T-helper 22 cell (primary cell): ENCODE measurements around the gene TTC16.
"Not testable (repeated sequence)": the region's sequence is repeated elsewhere in the genome, so short reads cannot be mapped to it uniquely, and the experiment has no call there.

ENCODE experiments used
- DNase-seq: peaks from one replicate; pipeline ENCODE4 v3.0.0-alpha.2; 2020; ENCODE audit warnings: low read depth

The TTC16 gene

DNA sequence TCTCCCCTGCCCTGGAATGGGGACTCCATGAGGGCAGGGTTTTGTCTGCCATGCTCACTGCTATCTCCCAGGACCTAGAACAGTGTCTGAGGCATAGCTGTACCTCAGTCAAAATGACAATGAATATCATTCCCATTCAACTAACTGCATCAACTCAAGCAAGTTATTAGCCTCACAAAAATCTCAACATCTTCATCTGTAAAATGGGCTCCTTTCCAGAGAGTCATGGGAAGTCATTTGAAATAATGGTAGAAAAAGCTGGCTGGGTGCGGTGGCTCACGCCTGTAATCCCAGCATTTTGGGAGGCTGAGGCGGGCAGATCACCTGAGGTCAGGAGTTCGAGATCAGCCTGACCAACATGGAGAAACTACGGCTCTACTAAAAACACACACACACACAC, 53.2 kb downstream of the TTC16 start:
- no peak for DNase-seq

DNA sequence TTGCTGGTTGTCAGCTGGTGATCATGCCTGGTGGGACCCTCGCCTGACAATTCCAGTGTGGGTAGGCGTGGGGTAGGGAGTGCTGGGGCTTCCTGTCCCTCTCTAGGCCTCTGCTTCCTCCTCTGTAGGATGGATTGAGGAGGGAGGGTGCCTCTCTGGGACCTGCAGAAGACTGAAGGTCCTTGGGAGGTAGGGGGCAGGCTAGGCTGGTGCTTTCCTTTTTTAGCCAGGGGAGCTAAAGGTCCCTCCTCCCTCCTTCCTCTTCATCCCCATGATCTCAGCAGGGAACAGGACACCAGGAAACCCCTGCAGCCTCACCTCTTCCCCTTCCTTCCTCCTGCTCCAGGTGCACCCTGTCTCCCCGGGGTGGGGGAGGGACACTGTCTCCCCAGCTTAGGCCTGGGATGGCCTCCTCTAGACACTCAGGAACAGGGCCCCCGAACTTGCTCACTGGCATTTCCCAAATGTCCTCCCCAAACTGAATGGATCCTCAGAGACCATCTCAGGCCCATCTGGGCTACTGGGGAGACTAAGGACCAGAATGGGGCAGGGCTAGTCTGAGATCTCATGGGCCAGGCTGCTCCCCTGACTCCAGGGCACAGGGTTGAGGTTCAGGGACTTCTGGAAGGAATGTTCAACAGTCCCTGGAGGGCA, 54.2 kb downstream of the TTC16 start:
- DNase-seq = no peak

DNA sequence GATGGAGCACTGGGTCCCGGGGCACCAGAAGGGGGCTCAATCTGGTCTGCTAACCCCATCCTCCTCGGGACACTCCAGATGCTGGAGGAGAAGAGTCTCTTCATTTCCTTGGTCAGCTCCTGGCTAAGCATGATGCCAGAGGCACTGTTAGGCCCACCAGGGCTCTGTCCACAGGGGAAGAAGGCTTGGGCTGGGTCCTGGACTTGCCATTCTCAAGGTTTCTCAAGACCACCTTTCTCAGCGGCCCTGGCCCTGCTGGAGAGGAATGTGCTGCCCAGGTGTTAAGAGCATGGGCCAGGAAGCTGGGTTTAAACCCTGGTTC, 54.7 kb downstream of the TTC16 start:
- DNase-seq = no peak

DNA sequence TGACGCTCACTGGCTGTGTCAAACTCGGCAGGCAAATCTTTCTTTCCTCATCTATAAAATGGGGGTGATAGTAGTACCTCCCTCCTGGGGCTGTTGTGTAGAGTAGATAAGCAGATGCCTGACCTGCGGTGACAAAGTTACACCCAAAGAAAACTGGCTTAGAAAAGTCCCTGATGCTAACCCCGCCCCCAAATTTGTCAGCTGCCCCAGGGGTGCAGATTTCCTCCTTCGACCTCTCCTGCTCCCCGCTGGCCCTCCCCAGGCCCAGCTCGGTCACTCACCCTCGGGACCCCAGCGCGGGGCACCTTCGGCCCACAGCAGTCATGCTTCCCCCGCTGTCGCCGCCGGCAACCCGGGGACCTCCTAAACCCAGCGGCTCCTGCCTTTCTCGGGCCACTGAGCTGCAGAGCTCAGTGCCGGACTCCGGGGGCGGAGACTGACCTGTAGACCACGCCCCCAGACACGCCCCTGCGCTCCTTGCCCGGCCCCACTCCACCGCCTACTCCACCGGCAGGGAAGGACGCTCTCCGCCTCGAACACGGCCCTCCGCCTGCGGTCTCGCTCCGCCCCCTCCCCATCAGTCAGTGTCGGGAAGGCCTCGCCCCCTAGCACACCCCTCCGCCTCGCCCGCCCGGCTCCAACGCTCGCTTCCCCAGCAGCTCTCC, 55.2 kb downstream of the TTC16 start:
- DNase-seq = peak; percentile 91

DNA sequence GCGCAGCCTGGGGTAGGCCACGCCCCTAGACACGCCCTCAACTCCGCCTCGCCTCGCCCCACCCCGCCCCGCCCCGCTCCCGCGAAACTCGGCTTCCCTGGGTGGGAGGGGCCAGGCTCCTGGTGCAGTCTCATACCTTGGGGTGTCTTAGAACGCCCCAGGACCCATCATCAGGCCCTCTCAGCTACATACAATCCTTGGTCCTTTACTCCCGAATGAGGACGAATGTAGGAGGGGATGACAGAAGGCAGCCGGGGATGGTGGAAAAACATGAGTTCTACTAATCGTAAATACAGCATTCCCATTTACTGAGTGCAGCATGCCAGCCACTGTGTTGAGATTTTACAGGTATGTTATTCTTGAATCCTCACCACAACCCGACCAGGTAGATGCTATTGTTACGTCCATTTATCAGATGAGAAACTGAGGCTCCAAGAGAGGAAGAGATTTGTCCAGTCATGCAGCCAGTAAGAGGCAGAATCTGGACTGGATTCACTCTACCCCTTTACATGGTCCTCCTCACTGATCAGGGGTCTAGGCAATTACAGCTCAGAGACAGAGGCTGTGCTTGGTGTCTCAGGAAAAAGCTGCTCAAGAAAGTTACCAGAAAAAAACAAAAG, 55.8 kb downstream of the TTC16 start:
- no peak for DNase-seq

DNA sequence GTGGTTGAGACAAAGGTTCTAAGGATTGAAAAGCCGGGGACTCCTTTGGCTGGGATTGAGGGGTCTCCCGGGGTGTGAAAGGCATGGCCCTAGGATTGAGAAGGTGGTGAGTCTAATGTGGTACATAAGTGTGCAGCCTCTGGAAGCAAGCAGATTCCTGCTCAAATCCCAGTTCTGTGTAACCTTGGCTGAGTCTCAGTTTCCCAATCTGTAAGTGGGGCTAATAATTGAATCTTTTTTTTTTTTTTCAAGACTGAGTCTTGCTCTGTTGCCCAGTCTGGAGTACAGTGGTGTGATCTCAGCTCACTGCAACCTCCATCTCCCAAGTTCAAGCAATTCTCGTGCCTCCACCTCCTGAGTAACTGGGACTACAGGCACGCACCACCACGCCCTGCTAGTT, 56.7 kb downstream of the TTC16 start:
- no peak for DNase-seq

DNA sequence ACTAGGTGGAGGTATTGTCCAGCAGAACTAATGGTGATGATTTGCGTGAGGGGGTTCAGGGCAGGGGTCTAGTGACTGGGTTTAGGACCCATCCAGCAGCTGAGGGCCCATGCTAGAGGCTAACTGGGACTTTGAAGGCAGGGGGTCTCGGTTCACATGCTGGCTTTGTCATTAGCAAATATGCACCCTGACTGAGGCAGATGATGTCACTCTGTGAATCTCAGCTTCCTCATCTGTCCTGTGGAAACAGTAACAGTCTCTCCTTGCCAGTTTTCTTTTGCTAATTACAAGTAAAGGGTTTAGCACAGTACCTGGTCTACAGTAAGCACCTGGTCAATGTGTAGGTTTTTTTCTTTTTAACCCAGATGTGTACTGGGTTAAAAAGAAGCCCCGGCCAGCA, 57.4 kb downstream of the TTC16 start:
- DNase-seq = no peak

DNA sequence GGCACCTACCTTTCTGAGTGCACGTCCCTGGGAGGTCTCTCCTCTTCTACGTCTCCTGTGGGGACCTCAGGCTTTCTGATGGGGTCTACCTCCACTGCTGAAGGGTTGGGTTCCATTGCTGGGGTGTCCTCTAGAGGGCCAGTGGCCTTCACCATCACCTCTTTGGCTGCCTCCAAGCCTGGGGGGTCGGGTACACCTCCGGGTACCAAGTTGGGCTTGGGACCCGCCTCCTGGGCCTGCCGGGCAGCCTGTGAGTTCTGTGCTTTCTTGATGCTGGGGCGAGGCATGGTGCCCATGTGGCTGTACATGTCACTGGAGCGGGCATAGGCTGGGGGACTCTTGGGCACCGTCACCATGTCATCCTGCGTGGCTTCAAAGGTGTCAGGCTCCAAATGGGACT, 58.1 kb downstream of the TTC16 start:
- no peak for DNase-seq

DNA sequence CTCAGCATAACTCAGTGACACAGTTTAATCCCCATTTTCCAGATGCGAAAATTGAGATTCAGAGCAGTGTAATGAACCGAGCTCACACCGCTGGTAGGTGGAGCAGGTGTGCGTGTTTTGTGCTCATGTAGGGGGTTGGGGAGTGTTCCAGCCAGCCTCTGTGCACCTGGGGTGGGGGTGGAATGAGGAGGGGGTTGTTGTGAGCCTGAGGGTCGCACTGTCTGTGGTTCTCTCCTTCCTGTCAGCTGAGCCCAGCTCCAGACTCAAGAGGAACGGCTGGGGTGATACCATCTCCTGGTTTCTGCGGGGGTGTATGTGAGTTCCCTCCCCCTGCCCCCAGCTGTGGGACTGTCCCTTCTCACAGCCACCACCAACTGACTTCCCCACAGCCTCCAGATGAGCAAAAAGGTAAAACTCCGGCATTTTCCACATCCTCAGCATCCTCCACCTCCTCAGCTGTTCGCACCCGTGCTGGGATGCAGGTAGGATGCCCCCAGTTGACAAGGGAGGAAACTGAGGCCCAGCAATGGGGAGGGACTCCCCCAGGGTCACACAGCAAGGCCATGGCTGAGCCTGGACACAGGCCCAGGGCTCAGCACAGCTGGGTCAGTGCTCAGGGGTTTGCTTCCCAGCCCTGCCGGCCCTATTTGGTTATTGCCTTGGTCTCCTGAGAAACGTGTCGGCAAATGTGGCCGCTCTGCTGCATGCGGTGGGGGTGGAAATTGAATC, 60.5 kb downstream of the TTC16 start:
- DNase-seq = peak; percentile 61

DNA sequence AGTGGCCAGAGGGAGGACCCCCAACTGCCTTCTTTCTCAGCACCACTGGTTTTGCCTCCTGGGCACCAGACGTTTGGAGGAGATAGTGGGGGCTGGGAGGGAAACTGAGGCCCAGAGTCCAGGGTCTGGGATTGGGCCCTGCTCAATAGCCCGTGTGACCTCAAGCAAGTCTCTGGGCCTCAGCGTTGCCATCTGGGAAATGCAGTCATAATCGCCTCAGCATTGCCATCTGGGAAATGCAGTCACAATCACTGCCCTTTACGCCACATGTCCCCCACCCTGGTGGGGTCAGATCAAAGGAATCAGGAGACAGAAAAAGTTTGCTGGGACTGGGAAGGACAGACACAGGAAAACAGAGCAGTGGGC, 61.0 kb downstream of the TTC16 start:
- no peak for DNase-seq

DNA sequence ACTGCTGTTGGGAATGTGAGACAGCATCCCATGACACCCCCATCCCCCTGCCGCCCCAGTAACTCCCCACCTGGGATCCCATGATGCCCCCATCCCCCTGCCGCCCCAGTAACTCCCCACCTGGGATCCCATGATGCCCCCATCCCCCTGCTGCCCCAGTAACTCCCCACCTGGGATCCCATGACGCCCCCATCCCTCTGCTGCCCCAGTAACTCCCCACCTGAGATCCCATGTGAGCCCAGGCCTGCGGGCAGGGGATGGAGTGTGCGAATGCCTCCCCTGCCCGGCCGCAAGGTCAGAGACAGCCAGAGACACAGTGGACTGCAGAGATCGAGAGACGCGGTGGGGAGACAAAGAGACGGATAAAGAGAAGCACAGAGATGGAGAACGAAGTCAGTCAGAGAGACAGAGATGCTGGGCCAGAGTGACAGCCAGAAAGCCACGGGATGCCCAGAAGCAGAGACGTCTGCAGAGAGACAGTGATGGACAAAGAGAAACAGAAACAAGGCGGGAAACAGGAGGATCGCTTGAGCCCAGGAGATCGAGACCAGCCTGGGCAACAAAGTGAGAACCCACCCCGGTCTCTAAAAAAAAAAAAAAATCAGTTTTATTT, 61.6 kb downstream of the TTC16 start:
- no peak for DNase-seq

DNA sequence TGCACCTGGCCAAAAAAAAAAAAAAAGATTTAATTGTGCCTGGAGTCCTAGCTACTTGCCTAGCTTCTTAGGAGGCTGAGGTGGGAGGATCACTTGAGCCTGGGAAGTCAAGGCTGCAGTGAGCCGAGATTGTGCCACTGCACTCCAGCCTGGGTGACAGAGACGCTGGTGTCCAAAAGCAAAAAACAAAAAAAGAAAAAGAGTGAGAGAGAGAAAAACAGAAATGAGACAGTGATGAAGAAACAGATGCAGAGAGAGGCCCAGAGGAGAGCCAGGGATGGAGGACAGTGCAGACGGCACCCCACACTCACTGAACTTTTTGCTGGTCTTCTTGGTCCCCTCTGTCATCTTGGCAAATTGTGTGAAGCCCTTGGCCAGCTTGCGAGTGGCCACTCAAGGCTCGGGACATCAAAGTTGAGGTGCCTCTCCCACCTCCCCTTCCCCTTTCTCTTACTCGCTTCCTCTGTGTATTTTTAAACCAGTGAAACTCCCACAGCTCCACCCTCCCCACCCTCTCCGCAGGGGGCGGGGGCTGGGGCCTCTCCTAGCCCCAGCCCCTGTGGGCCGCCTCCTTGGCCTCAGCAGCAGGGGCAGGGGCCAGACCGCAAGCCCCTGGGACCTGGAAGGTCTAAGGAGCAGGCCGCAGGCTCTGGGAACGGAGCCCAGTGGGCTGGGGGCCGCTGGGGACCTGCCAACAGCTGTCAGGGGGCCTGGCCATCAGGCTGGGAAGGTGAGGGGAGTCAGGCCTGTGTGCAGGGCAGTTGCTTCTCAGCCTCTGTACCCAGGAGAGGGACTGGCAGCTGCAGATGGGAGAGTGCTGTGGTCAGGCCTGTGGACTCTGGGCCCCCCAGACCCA, 62.6 kb downstream of the TTC16 start, which contains the start of gene SH2D3C:
Gene SH2D3C (minus strand): TSS at position 387 of the 856 bp plus-strand sequence. CDS start 39 bp downstream, at position 348.
- no peak for DNase-seq

DNA sequence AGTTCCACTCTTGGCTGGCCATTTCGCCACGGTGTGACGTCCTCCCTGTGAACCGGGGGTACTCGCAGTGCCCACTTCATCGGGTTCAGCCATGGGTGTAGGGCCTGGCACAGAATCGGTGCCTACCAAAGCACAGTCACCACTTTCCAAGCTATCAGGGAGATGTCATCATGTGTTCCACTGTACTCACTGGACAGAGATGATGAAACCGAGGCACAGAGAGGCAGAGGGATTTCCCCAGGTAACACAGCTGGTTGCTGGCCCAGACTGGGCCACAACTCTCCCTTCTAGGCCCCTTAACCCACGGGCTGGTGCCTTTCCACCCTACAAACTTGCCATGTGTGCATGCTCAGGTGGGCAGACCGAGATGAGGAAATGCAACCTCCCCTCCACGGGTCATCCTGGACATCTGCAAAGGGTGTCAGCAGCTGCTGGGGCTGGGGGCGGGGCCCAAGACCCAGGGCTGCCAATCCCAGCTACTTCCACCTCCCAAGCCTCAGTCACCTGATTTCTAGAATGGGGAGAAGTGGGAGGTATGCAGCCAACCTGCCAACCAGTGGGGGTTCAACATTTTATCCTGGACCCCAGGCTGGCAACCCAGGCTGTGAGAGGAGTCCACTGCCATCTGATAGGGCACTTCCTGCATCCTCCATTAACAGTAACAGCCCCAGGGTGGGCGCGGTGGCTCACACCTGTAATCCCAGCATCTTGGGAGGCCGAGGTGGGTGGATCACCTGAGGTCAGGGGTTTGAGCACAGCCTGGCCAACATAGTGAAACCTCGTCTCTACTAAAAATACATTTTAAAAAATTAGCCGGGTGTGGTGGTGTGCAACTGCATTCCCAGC, 63.5 kb downstream of the TTC16 start:
- DNase-seq = peak; percentile 46

DNA sequence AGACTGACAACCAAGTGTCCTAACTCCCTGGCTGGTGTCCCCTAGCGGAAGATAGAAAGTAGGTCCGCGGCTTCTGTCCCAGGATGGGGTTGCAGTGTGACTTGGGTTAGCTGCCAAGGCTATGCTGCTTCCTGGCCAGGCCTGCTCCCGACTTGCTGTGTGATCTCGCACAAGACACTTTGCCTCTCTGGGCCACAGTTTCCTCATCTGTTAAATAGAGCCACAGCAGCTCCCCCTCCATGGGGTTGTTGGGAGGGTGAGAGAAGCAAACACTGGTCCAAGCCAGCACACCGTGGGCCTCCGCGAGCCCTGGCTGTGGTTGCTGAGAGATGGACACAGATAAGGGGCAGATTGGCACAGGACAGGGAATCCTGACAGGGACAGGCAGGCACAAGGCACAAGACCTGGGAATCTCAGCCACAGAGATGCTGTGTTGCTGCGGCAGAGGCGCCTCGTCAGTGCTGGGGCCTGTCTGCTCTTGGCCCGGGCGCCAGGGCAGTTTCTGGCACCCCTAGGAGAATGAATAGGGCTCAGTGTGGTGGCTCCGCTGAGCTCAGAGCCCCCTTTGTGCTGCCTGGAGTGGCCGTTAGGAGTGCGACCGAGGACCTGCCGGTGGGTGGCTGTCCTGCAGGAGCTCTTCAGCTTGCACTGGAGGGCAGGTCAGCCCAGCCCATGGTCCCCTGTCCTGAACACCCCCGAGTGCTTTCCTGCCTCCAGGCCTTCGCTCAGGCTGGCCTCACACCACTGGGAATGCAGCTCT, 64.4 kb downstream of the TTC16 start:
- DNase-seq = no peak

DNA sequence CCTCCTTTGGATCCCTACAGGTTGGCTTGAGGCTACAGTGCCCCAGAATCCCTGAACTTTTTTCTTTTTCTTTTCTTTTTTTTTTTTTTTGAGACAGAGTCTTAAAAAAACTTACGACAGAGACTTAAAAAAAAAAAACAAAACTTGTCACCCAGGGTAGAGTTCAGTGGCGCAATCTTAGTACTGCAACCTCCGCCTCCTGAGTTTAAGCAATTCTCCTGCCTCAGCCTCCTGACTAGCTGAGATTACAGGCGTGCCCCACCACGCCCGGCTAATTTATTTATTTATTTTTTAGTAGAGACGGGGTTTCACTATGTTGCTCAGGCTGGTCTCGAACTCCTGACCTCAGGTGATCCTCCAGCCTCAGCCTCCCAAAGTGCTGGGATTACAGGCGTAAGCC, 65.0 kb downstream of the TTC16 start:
- not testable (repeated sequence) for DNase-seq
